Activated T-helper 1 cell treated with anti-CD3 and anti-CD28 coated beads, Interleukin-12 subunit alpha, Interleukin-12 subunit beta, Interleukin-2, Interleukin-4 antibody, amounts not matched to agents 30 ng/mL and 10 ng/mL and 1 ng/mL, durations not matched to agents 14 hours and 24 hours and 36 hours (primary cell): ENCODE data around the gene LIMK1. TPM values are rescaled to one million over a fixed set of nuclear protein-coding genes. Genes with fewer than 3 reads are reported as not detected.

Experiments
- DNase-seq: peaks from one replicate; pipeline ENCODE4 v3.0.0; 2021; ENCODE audit warnings: low spot score
- H3K27ac Mint-ChIP-seq: one replicate; pipeline ENCODE4 v1.8.0; 2021; ENCODE audit warnings: mild to moderate bottlenecking, mixed read lengths
- H3K27me3 Mint-ChIP-seq: one replicate; pipeline ENCODE4 v1.8.0; 2022; ENCODE audit warnings: mild to moderate bottlenecking, moderate library complexity, mixed read lengths; ENCODE audit not compliant: insufficient read depth
- H3K36me3 Mint-ChIP-seq: one replicate; pipeline ENCODE4 v1.8.0; 2021; ENCODE audit warnings: low read depth, mixed read lengths
- H3K4me1 Mint-ChIP-seq: one replicate; pipeline ENCODE4 v1.8.0; 2021; ENCODE audit warnings: low read depth, mixed read lengths
- H3K4me3 Mint-ChIP-seq: one replicate; pipeline ENCODE4 v1.8.0; 2021; ENCODE audit warnings: mild to moderate bottlenecking, moderate library complexity, mixed read lengths
- H3K9me3 Mint-ChIP-seq: one replicate; pipeline ENCODE4 v1.8.0; 2021; ENCODE audit warnings: mixed read lengths
- intact Hi-C: fragments of 100-400 bp; cut with micrococcal nuclease; formaldehyde crosslinking; loops from one replicate; pipeline ENCODE4 v1.15.1; 2024
- total RNA-seq: library from RNA; stranded (reverse); gene quantifications from 2 replicates; pipeline ENCODE4 v1.2.3, GENCODE V29; 2022

Gene LIMK1
- total RNA-seq, 1 donor from 2014 or later = 24.3 TPM

DNA sequence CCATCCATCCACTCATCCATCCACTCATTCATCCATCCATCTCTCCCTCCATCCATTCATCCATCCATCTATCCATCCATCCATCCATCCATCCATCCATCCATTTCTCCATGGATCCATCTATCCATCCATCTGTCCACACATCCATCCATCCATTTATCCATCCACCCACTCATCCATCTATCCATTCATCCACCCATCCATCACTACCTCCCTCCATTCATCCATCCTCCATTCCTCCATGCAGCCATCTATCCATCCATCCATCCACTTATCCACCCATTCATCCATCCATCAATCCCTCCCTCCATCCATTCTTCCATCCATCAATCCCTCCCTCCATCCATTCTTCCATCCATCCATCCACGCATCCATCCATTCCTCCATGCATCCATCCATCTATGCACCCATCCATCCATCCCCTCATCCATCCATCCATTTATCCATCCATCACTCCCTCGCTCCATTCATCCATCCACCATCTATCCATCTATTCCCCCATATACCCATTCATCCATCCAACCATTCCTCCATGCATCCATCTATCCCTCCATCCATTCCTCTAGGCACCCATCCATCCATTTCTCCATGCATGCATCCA, 34.5 kb upstream of the LIMK1 start:
- intact Hi-C loops = no loop called here
- H3K9me3 Mint-ChIP-seq = no peaks in the 10 kb centered on the region
- DNase-seq = no peak
- no peaks in the 10 kb centered on the region for H3K4me1 Mint-ChIP-seq
- no peaks in the 10 kb centered on the region for H3K27me3 Mint-ChIP-seq
- H3K27ac Mint-ChIP-seq = no peak overlapping the region
- H3K4me3 Mint-ChIP-seq = no peak overlapping the region
- no peaks in the 10 kb centered on the region for H3K36me3 Mint-ChIP-seq

DNA sequence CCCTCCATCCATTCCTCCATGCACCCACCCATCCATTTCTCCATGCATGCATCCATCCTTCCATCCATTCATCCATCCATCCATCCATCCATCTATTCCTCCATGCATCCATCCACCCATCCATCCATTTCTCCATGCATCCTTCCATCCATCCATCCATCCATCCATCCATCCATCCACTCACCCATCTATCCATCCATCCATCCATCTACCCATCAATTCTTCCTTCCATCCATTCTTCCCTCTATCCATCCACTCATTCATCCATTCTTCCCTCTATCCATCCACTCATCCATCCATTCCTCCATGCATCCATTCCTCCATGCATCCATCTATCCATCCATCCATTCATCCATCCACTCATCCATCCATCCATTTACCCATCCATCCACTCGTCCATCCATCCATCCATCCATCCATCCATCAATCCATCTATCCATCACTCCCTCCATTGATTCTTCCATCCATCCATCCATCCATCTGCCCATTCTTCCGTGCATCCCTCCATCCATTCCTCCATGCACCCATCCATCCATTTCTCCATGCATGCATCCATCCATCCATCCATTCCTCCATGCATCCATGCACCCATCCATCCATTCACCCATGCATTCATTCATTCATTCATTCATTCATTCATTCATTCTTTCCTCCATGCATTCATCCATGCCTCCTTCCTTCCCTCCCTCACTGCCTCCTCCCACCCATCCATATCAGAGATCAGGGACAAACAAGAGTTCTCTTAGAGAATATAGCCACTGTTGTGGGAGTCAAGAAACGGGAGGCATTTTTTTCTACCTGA, 33.4 kb upstream of the LIMK1 start:
- Mint-ChIP-seq H3K9me3 (no peaks in the 10 kb centered on the region), H3K4me1 (no peaks in the 10 kb centered on the region), H3K27me3 (no peaks in the 10 kb centered on the region), H3K4me3 (no peak overlapping the region), H3K36me3 (no peaks in the 10 kb centered on the region), H3K27ac (no peak overlapping the region)
- no peak for DNase-seq
- intact Hi-C loops = no loop called here

DNA sequence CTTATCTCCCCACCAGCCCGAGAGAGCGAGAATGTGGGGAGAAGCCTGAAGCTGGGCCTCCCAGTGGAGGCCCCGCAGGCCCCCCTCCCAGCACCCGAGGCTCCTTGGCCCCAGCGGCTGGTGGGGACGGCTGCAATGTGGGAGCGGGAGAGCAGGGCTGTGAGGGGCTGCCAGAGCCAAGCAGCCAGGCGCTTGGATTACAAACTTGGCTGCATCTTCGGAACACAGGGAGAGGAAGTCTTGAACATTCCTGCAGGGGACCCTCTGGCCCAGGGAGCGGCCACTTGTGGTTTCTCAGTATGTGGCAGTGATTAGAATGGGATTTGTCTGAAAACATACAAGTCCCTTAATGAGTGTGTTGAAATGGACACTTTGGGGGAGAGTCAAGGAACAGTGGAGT, 32.4 kb upstream of the LIMK1 start:
- Mint-ChIP-seq H3K27me3 (no peaks in the 10 kb centered on the region), H3K4me1 (no peaks in the 10 kb centered on the region), H3K9me3 (no peaks in the 10 kb centered on the region), H3K27ac (no peak overlapping the region), H3K4me3 (no peak overlapping the region), H3K36me3 (no peaks in the 10 kb centered on the region)
- intact Hi-C loops = no loop called here
- no peak for DNase-seq

DNA sequence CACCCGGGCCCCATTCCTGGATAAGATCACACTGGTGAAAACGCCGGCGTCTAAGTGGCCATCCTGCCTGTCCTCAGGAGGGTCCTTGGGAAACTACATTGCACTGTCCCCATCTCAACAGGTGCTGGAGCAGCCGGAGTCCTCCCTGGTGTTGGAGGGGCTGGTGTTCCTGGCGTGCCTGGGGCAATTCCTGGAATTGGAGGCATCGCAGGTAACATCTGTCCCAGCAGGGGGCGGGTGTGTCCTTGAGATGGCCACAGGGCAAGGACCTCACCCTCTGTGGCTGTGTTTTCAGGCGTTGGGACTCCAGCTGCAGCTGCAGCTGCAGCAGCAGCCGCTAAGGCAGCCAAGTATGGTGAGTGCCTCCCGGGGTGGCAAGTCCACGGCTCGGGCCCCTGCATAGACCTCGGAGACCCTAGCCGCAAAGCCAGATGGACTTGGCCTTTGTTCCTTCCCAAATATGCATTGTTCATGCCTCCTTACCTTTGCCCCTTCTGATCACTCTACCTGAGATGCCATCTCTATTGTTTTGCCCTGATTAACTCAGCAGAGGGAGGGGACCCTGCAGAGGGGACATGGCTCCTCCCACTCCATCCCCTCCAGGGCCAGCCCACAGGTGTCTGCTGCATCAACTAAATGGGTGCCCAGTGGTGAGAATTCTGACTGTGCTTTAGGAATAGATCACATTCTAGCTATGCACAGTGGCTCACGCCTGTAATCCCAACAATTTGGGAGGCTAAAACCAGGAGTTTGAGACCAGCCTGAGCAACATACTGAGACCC, 31.8 kb upstream of the LIMK1 start:
- no peak for DNase-seq
- no peaks in the 10 kb centered on the region for H3K36me3 Mint-ChIP-seq
- no peaks in the 10 kb centered on the region for H3K27me3 Mint-ChIP-seq
- no peak overlapping the region for H3K4me3 Mint-ChIP-seq
- no peaks in the 10 kb centered on the region for H3K4me1 Mint-ChIP-seq
- no peak overlapping the region for H3K27ac Mint-ChIP-seq
- intact Hi-C loops = no loop called here
- H3K9me3 Mint-ChIP-seq = no peaks in the 10 kb centered on the region

DNA sequence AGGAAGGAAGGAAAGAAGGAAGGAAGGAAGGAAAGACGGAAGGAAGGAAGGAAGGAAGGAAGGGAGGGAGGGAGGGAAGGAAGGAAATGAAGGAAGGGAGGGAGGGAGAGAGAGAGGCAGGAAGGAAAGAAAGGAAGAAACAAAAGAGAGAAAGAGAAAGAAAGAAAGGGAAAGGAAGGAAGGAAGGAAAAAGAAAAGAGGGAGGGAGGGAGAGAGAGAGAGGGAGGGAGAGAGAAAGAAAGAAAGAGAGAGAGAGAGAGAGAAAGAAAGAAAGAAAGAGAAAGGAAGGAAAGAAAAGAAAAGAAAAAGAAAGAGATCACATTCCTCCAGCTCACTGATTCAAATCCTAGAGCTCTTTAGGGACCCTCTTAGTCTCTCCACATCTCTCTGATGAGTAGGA, 31.0 kb upstream of the LIMK1 start:
- Mint-ChIP-seq H3K9me3 (no peaks in the 10 kb centered on the region), H3K27ac (no peak overlapping the region), H3K36me3 (no peaks in the 10 kb centered on the region), H3K4me3 (no peak overlapping the region), H3K4me1 (no peaks in the 10 kb centered on the region), H3K27me3 (no peaks in the 10 kb centered on the region)
- DNase-seq = no peak
- intact Hi-C loops = no loop called here

DNA sequence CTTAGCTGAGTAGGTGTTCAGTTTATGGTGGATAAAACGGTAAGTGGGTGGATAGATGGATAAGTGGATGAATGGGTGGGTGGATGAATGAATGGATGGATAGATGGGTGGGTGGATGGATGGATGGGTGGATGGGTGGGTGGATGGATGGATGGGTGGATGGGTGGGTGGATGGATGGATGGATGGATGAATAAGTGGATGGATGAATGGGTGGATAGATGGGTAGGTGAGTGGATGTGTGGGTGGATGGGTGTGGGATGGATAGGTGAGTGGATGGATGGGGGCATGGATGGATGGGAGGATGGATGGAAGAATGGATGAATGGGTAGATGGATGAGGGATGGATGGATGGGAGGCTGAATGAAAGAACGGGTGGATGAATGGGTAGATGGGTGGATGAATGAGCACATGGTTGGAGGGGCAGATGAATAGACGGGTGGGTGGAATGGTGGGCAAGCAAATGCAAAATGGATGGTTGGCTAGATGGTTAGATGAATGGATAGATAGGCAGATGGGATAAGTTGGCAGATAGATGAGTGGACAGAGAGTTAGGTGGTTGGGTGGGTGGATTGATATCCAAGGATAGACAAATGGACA, 29.9 kb upstream of the LIMK1 start:
- no peak for DNase-seq
- H3K9me3 Mint-ChIP-seq = no peaks in the 10 kb centered on the region
- H3K4me1 Mint-ChIP-seq = no peaks in the 10 kb centered on the region
- H3K36me3 Mint-ChIP-seq = no peaks in the 10 kb centered on the region
- intact Hi-C loops = no loop called here
- H3K27me3 Mint-ChIP-seq = peaks cover 7% of the 10 kb centered on the region
- no peak overlapping the region for H3K4me3 Mint-ChIP-seq
- no peak overlapping the region for H3K27ac Mint-ChIP-seq

DNA sequence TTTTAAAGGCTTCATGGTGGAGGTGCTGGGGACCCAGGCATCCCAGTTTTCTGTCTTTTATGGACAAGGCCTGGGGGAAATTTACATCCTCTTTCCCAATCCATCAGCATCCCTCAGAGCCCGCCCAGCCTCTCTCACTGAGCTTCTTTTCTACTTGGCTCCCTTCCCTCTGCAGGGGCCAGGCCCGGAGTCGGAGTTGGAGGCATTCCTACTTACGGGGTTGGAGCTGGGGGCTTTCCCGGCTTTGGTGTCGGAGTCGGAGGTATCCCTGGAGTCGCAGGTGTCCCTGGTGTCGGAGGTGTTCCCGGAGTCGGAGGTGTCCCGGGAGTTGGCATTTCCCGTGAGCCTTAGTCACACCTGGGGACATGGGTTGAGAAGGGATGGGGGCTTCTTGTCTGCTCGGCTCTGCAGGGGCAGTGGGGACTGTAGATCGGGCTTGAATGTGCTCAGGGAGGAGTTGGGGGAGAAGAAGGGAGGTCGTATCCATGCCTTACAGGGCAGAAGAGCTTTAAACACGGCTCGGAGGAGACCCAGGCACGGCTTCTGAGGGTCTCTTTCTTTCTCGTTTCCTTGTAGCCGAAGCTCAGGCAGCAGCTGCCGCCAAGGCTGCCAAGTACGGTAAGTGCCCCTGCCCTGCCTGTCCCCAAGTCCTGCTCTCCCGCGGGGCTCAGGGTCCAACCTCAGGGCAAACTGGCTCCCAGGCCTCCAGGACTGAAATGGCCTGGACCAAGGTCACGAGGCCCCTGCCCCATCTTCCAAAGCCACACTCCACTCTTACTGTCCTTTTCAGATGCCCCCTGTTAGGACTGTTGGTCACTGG, 27.3 kb upstream of the LIMK1 start:
- Mint-ChIP-seq H3K27ac (no peak overlapping the region), H3K27me3 (peaks cover 7% of the 10 kb centered on the region), H3K36me3 (no peaks in the 10 kb centered on the region), H3K4me1 (no peaks in the 10 kb centered on the region), H3K4me3 (no peak overlapping the region), H3K9me3 (no peaks in the 10 kb centered on the region)
- no peak for DNase-seq
- intact Hi-C loops = no loop called here

DNA sequence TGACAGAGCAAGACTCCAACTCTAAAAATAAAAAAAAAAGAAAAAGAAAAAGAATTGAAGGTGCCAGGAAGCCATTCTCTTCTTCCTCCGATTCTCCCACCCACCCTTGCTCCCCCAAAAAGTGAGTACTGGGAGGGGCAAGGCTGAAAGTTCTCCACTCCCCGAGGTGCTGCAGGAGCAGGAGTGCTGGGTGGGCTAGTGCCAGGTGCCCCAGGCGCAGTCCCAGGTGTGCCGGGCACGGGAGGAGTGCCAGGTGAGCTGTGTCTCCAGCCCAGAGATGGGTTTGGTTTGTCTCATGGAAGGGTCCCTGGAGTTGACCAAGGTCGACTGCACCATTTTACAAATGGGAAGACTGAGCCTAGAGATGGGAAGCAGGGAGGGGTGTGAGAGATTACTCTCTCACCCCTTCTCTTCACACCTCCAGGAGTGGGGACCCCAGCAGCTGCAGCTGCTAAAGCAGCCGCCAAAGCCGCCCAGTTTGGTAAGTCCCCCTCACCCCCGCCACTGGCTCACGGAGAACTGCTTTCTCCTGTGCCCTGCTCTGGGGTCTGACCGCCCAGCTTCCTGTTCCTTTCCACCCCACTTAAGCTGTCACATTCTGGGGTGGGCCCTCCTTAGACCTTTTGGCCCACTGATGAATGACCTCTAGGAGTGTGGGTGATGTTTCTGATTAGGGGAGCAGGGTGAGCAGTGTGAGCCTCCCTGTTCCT, 26.2 kb upstream of the LIMK1 start:
- peaks cover 7% of the 10 kb centered on the region for H3K27me3 Mint-ChIP-seq
- no peaks in the 10 kb centered on the region for H3K9me3 Mint-ChIP-seq
- DNase-seq = no peak
- no peaks in the 10 kb centered on the region for H3K36me3 Mint-ChIP-seq
- H3K4me1 Mint-ChIP-seq = peaks cover 4% of the 10 kb centered on the region
- intact Hi-C loops = no loop called here
- no peak overlapping the region for H3K27ac Mint-ChIP-seq
- no peak overlapping the region for H3K4me3 Mint-ChIP-seq

DNA sequence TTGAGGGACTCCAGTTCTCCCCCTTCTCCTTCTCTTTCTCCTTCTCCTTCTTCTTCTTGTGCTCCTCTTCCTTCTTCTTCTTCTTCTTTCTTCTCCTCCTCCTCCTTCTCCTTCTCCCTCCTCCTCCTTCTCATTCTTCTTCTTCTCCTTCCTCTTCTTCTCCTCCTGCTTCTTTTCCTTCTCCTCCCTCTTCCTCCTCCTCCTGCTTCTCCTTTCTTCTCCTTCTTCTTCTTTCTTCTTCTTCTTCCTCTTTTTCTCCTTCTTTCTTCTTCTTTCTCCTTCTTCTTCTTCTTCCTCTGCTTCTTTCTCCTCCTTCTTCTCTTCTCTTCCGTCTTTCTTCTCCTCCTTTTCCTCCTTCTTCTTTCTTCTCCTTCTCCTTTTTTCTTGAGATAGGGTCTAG, 25.6 kb upstream of the LIMK1 start:
- intact Hi-C loops = no loop called here
- Mint-ChIP-seq H3K4me3 (no peak overlapping the region), H3K27ac (no peak overlapping the region), H3K9me3 (no peaks in the 10 kb centered on the region), H3K27me3 (peaks cover 7% of the 10 kb centered on the region), H3K36me3 (no peaks in the 10 kb centered on the region), H3K4me1 (peaks cover 4% of the 10 kb centered on the region)
- no peak for DNase-seq

DNA sequence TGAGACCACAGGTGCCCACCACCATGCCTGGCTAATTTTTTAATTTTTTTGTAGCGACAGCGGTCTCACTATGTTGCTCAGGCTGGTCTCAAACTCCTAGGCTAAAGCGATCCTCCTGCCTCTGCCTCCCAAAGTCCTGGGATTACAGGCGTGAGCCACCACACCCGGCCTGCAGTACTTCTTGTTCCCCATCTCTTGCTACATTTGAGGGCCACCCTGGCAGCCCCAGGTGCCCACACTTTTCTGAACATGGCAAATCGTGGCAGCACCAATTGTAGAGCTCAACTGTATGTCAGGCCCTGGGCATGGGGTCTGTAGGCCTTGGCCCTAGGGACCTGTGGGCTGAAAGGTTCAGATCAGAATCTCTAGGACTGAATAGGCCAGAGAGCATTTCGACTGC, 25.1 kb upstream of the LIMK1 start:
- H3K4me1 Mint-ChIP-seq = peaks cover 4% of the 10 kb centered on the region
- no peaks in the 10 kb centered on the region for H3K9me3 Mint-ChIP-seq
- H3K36me3 Mint-ChIP-seq = no peaks in the 10 kb centered on the region
- H3K4me3 Mint-ChIP-seq = no peak overlapping the region
- peaks cover 7% of the 10 kb centered on the region for H3K27me3 Mint-ChIP-seq
- intact Hi-C loops = no loop called here
- H3K27ac Mint-ChIP-seq = no peak overlapping the region
- DNase-seq = no peak

DNA sequence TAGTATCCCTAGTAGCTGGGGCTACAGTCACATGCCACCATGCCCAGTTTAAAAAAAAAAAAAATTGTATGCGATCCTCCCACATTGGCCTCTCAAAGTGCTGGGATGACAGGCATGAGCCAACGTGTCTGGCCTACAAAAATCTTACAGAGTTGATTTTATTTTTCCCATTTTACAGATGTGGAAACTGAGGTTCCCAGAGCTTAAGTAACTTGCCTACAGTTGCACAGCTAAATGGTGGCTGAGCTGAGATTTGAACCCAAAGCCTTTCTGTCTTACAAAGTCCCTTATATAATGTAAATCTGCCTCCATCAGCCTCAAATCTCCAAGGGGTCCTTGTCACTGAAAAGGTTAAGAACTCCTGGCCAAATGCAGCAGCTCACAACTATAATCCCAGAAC, 24.6 kb upstream of the LIMK1 start:
- no peak for DNase-seq
- Mint-ChIP-seq H3K4me1 (peaks cover 4% of the 10 kb centered on the region), H3K27me3 (peaks cover 7% of the 10 kb centered on the region), H3K4me3 (no peak overlapping the region), H3K9me3 (no peaks in the 10 kb centered on the region), H3K36me3 (no peaks in the 10 kb centered on the region), H3K27ac (no peak overlapping the region)
- intact Hi-C loops = no loop called here
